Right lobe of liver (tissue), 4 donors: Measurements from ENCODE around the gene PSMD12.

Experiments used
- POLR2A ChIP-seq: fragments of 450-650 bp; IDR thresholded peaks from one replicate; pipeline ENCODE4 v1.6.1; 2017; ENCODE audit warnings: antibody characterized with exemption, mild to moderate bottlenecking
- TF ChIP-seq, protein P1 (sequence below), 4 donors: fragments of 200-600 bp in 3 of 4; fragments of 450-650 bp in 1 of 4; IDR thresholded peaks; one replicate each; pipeline versions ENCODE4 v1.5.1 to v1.8.0; 2016 to 2022; ENCODE audit warnings: antibody characterized with exemption in 4 of 4, mild to moderate bottlenecking in 2 of 4
- donor health status: DM: no; HTN: no; CAD: no.
- donor health status: DM: no; HTN: no; CAD: no.
- donor health status: DM: no; HTN: yes; CAD: no.

DNA sequence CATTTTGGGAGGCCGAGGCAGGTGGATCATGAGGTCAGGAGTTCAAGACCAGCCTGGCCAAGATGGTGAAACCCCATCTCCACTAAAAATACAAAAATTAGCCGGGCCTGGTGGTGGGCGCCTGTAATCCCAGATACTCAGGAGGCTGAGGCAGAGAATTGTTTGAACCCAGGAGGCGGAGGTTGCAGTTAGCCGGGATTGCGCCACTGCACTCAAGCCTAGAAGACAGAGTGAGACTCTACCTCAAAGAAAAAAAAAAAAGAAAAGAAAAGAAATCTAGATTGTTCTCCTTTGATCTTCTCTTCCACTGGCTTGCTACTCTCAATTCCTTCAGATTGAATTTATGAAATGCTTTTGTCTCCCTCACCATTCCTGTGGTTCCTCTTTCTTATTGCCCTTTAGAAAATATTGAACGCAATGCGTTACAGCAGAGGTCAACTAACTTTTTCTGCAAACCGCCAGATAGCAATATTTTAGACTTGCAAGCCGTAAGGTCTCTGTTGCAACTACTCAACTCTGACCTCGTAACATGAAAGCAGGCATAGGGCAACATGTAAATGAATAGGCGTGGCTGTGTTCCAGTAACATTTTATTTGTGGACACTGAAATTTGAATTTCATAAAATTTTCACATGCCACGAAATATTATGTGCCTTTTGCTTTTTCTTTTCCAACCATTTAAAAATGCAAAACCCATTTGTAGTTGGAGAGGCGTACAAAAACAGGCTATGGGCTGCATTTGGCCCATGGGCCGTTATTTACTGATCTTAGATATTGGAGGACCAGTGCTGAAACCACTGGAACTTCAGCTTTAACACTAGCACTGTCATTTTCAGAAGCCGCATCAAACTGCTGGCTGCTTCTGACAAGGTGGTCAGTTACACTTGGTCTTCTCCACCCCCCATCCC, 35.5 kb upstream of the PSMD12 start:
- TF ChIP-seq, protein P1, sequence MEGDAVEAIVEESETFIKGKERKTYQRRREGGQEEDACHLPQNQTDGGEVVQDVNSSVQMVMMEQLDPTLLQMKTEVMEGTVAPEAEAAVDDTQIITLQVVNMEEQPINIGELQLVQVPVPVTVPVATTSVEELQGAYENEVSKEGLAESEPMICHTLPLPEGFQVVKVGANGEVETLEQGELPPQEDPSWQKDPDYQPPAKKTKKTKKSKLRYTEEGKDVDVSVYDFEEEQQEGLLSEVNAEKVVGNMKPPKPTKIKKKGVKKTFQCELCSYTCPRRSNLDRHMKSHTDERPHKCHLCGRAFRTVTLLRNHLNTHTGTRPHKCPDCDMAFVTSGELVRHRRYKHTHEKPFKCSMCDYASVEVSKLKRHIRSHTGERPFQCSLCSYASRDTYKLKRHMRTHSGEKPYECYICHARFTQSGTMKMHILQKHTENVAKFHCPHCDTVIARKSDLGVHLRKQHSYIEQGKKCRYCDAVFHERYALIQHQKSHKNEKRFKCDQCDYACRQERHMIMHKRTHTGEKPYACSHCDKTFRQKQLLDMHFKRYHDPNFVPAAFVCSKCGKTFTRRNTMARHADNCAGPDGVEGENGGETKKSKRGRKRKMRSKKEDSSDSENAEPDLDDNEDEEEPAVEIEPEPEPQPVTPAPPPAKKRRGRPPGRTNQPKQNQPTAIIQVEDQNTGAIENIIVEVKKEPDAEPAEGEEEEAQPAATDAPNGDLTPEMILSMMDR (IDR thresholded peaks at IDR 0.05): no peak
- no peak for TF ChIP-seq POLR2A
